Urinary bladder (tissue), 4 donors: ENCODE measurements around the gene CCDC122. TPM values are rescaled to one million over a fixed set of nuclear protein-coding genes. Genes with fewer than 3 reads are reported as not detected.
"Not testable (repeated sequence)": the region's sequence is repeated elsewhere in the genome, so short reads cannot be mapped to it uniquely, and the experiment has no call there.

ENCODE experiments used
- DNase-seq: peaks from one replicate; pipeline ENCODE4 v3.0.0-alpha.2; 2015; ENCODE audit errors: extremely low spot score
- H3K27ac ChIP-seq: one replicate; pipeline ENCODE4 v1.5.1; 2013; ENCODE audit warnings: low read depth, mild to moderate bottlenecking, moderate library complexity
- H3K36me3 ChIP-seq: one replicate; pipeline ENCODE4 v1.6.1; 2013; ENCODE audit warnings: mild to moderate bottlenecking, moderate library complexity; ENCODE audit not compliant: insufficient read depth
- H3K4me1 ChIP-seq: one replicate; pipeline ENCODE4 v1.6.1; 2013; ENCODE audit warnings: mild to moderate bottlenecking, moderate library complexity; ENCODE audit not compliant: insufficient read depth
- H3K4me3 ChIP-seq: one replicate; pipeline ENCODE4 v1.5.1; 2013; ENCODE audit warnings: low read depth, low read length
- WGBS: extraction: QIAGEN DNeasy Blood & Tissue Kit; methylation state at CpG from one replicate; pipeline ENCODE4 v1.1.7; 2013; 5-methylcytosine and 5-hydroxymethylcytosine counted together
- polyA plus RNA-seq: library from polyadenylated mRNA; stranded (reverse); fragments of 200-250 nt; gene quantifications from one replicate; pipeline ENCODE4 v1.2.3, GENCODE V29; 2013
- total RNA-seq: library from RNA; depleted of rRNA; stranded (reverse); fragments of >200 nt; gene quantifications from one replicate; pipeline ENCODE4 v1.2.3, GENCODE V29; 2014
- donor health status: healthy with polysubstance abuse.
- donor health status: healthy.

Gene CCDC122
- total and polyA plus RNA-seq, 2 donors: 3.1 to 12.4 TPM

- DNase-seq: no peak
- H3K4me1 ChIP-seq: no peaks in the 10 kb centered on the region
- no peak overlapping the region for H3K4me3 ChIP-seq
- H3K36me3 ChIP-seq: no peaks in the 10 kb centered on the region
- H3K27ac ChIP-seq: no peak overlapping the region
- WGBS: 79% methylated on average over 1 of the region's 1 CpG
Measured at GRCh38 chr13:43861863-43862262, 17.7 kb downstream of the CCDC122 start.

GRCh38 chr13:43852923-43853404 lies 26.6 kb downstream of the CCDC122 start:
- Histone ChIP-seq H3K4me1 (no peaks in the 10 kb centered on the region), H3K36me3 (peaks cover 3% of the 10 kb centered on the region), H3K4me3 (no peak overlapping the region), H3K27ac (no peak overlapping the region)
- 92% methylated on average over 1 of the region's 1 CpG for WGBS
- DNase-seq: no peak

GRCh38 chr13:43850873-43851272 lies 28.7 kb downstream of the CCDC122 start:
- 100% methylated on average over 1 of the region's 1 CpG for WGBS
- Histone ChIP-seq H3K36me3 (peaks cover 3% of the 10 kb centered on the region), H3K4me3 (no peak overlapping the region), H3K27ac (no peak overlapping the region), H3K4me1 (no peaks in the 10 kb centered on the region)
- no peak for DNase-seq

GRCh38 chr13:43848001-43848649 lies 31.4 kb downstream of the CCDC122 start:
- Histone ChIP-seq H3K36me3 (peaks cover 3% of the 10 kb centered on the region), H3K4me1 (no peaks in the 10 kb centered on the region), H3K4me3 (no peak overlapping the region), H3K27ac (no peak overlapping the region)
- no peak for DNase-seq
- WGBS: 83% methylated on average over 1 of the region's 1 CpG

- Histone ChIP-seq H3K27ac (no peak overlapping the region), H3K36me3 (peaks cover 3% of the 10 kb centered on the region), H3K4me1 (no peaks in the 10 kb centered on the region), H3K4me3 (no peak overlapping the region)
- WGBS: 82% methylated on average over 3 of the region's 3 CpGs
- no peak for DNase-seq
Measured at GRCh38 chr13:43846496-43847158, 32.9 kb downstream of the CCDC122 start.

GRCh38 chr13:43838909-43839308 lies 40.6 kb downstream of the CCDC122 start:
- WGBS: 77% methylated on average over 4 of the region's 4 CpGs
- Histone ChIP-seq H3K27ac (no peak overlapping the region), H3K36me3 (no peaks in the 10 kb centered on the region), H3K4me1 (no peaks in the 10 kb centered on the region), H3K4me3 (no peak overlapping the region)
- no peak for DNase-seq

GRCh38 chr13:43835701-43836100 lies 43.8 kb downstream of the CCDC122 start:
- 58% methylated on average over 2 of the region's 2 CpGs for WGBS
- Histone ChIP-seq H3K36me3 (no peaks in the 10 kb centered on the region), H3K4me3 (no peak overlapping the region), H3K4me1 (no peaks in the 10 kb centered on the region), H3K27ac (no peak overlapping the region)
- DNase-seq: no peak

- no peak overlapping the region for H3K4me3 ChIP-seq
- WGBS: 82% methylated on average over 2 of the region's 2 CpGs
- DNase-seq: no peak
- H3K27ac ChIP-seq: no peak overlapping the region
- no peaks in the 10 kb centered on the region for H3K36me3 ChIP-seq
- H3K4me1 ChIP-seq: no peaks in the 10 kb centered on the region
Measured at GRCh38 chr13:43831088-43831487, 48.5 kb downstream of the CCDC122 start.

GRCh38 chr13:43830497-43830881 lies 49.1 kb downstream of the CCDC122 start:
- H3K4me1 ChIP-seq: no peaks in the 10 kb centered on the region
- 62% methylated on average over 5 of the region's 5 CpGs for WGBS
- H3K36me3 ChIP-seq: no peaks in the 10 kb centered on the region
- DNase-seq: no peak
- H3K4me3 ChIP-seq: no peak overlapping the region
- H3K27ac ChIP-seq: no peak overlapping the region

GRCh38 chr13:43824656-43825055 lies 54.9 kb downstream of the CCDC122 start:
- H3K36me3 ChIP-seq, DNase-seq, H3K4me1 ChIP-seq, H3K27ac ChIP-seq, H3K4me3 ChIP-seq: not testable (repeated sequence)
- WGBS: 99% methylated on average over 1 of the region's 1 CpG

- no peaks in the 10 kb centered on the region for H3K4me1 ChIP-seq
- no peak overlapping the region for H3K4me3 ChIP-seq
- H3K36me3 ChIP-seq: no peaks in the 10 kb centered on the region
- no peak for DNase-seq
- H3K27ac ChIP-seq: no peak overlapping the region
- 40% methylated on average over 1 of the region's 1 CpG for WGBS
Measured at GRCh38 chr13:43822969-43823368, 56.6 kb downstream of the CCDC122 start.

- WGBS: 54% methylated on average over 4 of the region's 4 CpGs
- no peak for DNase-seq
- Histone ChIP-seq H3K36me3 (no peaks in the 10 kb centered on the region), H3K4me3 (no peak overlapping the region), H3K27ac (no peak overlapping the region), H3K4me1 (no peaks in the 10 kb centered on the region)
Measured at GRCh38 chr13:43816401-43816889, 63.1 kb downstream of the CCDC122 start.

GRCh38 chr13:43815204-43815603 lies 64.3 kb downstream of the CCDC122 start:
- H3K27ac ChIP-seq: no peak overlapping the region
- H3K4me1 ChIP-seq: no peaks in the 10 kb centered on the region
- WGBS: 12% methylated on average over 2 of the region's 2 CpGs

GRCh38 chr13:43808676-43809075 lies 70.9 kb downstream of the CCDC122 start:
- Histone ChIP-seq H3K36me3 (no peaks in the 10 kb centered on the region), H3K27ac (no peak overlapping the region), H3K4me3 (no peak overlapping the region), H3K4me1 (no peaks in the 10 kb centered on the region)
- no peak for DNase-seq

More at GRCh38 chr13:43815204-43815603, 64.3 kb downstream of the CCDC122 start:
- no peak for DNase-seq
- Histone ChIP-seq H3K36me3 (no peaks in the 10 kb centered on the region), H3K4me3 (no peak overlapping the region)
